B cell (primary cell): ENCODE results near the gene UBL4A. TPM values are rescaled to one million over a fixed set of nuclear protein-coding genes. Genes with fewer than 3 reads are reported as not detected.

Experiments
- ATAC-seq: fragments of 200-7000 bp; cut with Tn5 transposase; one replicate; pipeline ENCODE4 v1.10.0; 2021; ENCODE audit warnings: low read depth, mild to moderate bottlenecking, moderate number of reproducible peaks, moderate library complexity
- CTCF ChIA-PET: fragments of 350-600 bp; sonication (Branson Sonifier 250); formaldehyde crosslinking; loops from one replicate; lab custom pipeline; 2021; ENCODE audit warnings: antibody characterized with exemption, inconsistent platforms; lab: Charles Lee
- POLR2A ChIA-PET: fragments of 350-600 bp; sonication (Branson Sonifier 250); formaldehyde crosslinking; loops from one replicate; lab custom pipeline; 2021; ENCODE audit warnings: antibody characterized with exemption; lab: Charles Lee
- DNase-seq: peaks from one replicate; pipeline ENCODE4 v3.0.0; 2013
- H2AFZ ChIP-seq: 2 replicates; pipeline ENCODE4 v1.6.1; 2012; ENCODE audit warnings: mild to moderate bottlenecking, low read depth, low read length; ENCODE audit not compliant: insufficient read depth, poor library complexity, severe bottlenecking
- H3K27ac ChIP-seq, 2 donors: 1 replicate in 1 of 2; 2 replicates in 1 of 2; pipeline ENCODE4 v1.5.1; 2012 to 2013; ENCODE audit warnings: low read length in 2 of 2, mild to moderate bottlenecking in 2 of 2, moderate library complexity in 1 of 2
- H3K27me3 ChIP-seq, 4 experiments: fragments of 200-600 bp in 1 of 4; sonication (generic) in 1 of 4; replicated peaks in 1 of 4; 1 replicate in 2 of 4; 2 replicates in 2 of 4; pipeline versions ENCODE4 v1.6.1 to v1.7.0; 2013 to 2016; ENCODE audit warnings: low read length in 3 of 4, mild to moderate bottlenecking in 2 of 4, mixed read lengths in 1 of 4, moderate library complexity in 1 of 4; ENCODE audit not compliant: insufficient read depth in 4 of 4, control insufficient read depth in 3 of 4; ENCODE audit errors: control extremely low read depth in 1 of 4
- H3K36me3 ChIP-seq, 2 experiments: replicated peaks in 1 of 2; 1 replicate in 1 of 2; 2 replicates in 1 of 2; pipeline versions ENCODE4 v1.6.1 to v1.7.1; 2013; ENCODE audit warnings: low read length in 1 of 2; ENCODE audit not compliant: insufficient read depth in 2 of 2, control insufficient read depth in 1 of 2; ENCODE audit errors: control extremely low read depth in 1 of 2, extremely low read depth in 1 of 2
- H3K4me1 ChIP-seq, 2 donors: fragments of 200-600 bp in 1 of 2; sonication (generic) in 1 of 2; 1 replicate in 1 of 2; 2 replicates in 1 of 2; pipeline versions ENCODE4 v1.5.1 to v1.6.1; 2013 to 2017; ENCODE audit warnings: low read length in 2 of 2; ENCODE audit not compliant: control insufficient read depth in 2 of 2, insufficient read depth in 2 of 2
- H3K4me2 ChIP-seq: replicated peaks from 2 replicates; pipeline ENCODE3; 2012; ENCODE audit warnings: mild to moderate bottlenecking, low read depth, low read length; ENCODE audit not compliant: poor library complexity, severe bottlenecking
- H3K4me3 ChIP-seq, 5 experiments: fragments of 200-600 bp in 1 of 5; sonication (generic) in 1 of 5; 1 replicate in 3 of 5; 2 replicates in 2 of 5; pipeline versions ENCODE4 v1.5.1 to v1.7.0; 2011 to 2016; ENCODE audit warnings: low read length in 4 of 5, mild to moderate bottlenecking in 4 of 5, low read depth in 2 of 5, control low read depth in 1 of 5, moderate library complexity in 1 of 5; ENCODE audit not compliant: insufficient read depth in 1 of 5; ENCODE audit errors: control extremely low read depth in 1 of 5, extremely low read depth in 1 of 5
- H3K79me2 ChIP-seq: fragments of 200-600 bp; sonication (generic); one replicate; pipeline ENCODE4 v1.6.0; 2016; ENCODE audit warnings: low read length; ENCODE audit not compliant: control insufficient read depth, insufficient read depth
- H3K9ac ChIP-seq: fragments of 200-600 bp; sonication (generic); 2 replicates; pipeline ENCODE4 v1.6.1; 2017; ENCODE audit warnings: mild to moderate bottlenecking, low read length, moderate library complexity
- H3K9me3 ChIP-seq, 3 donors: one replicate each; pipeline versions ENCODE4 v1.6.1 to v1.7.1; 2013; ENCODE audit warnings: low read length in 2 of 3; ENCODE audit not compliant: control insufficient read depth in 2 of 3, insufficient read depth in 1 of 3; ENCODE audit errors: control extremely low read depth in 1 of 3
- H4K20me1 ChIP-seq: 2 replicates; pipeline ENCODE4 v1.6.0; 2012; ENCODE audit warnings: mild to moderate bottlenecking, low read length; ENCODE audit not compliant: insufficient read depth, control insufficient read depth, poor library complexity, severe bottlenecking
- H3K27ac Mint-ChIP-seq: one replicate; pipeline ENCODE4 v1.8.0; 2021; ENCODE audit warnings: mixed read lengths
- H3K27me3 Mint-ChIP-seq: one replicate; pipeline ENCODE4 v1.8.0; 2021; ENCODE audit warnings: mixed read lengths
- H3K4me1 Mint-ChIP-seq: one replicate; pipeline ENCODE4 v1.8.0; 2021; ENCODE audit warnings: mixed read lengths
- H3K4me3 Mint-ChIP-seq: one replicate; pipeline ENCODE4 v1.8.0; 2021; ENCODE audit warnings: mixed read lengths
- H3K9me3 Mint-ChIP-seq: one replicate; pipeline ENCODE4 v1.8.0; 2022; ENCODE audit warnings: mixed read lengths; ENCODE audit not compliant: insufficient read depth
- CTCF ChIP-seq: fragments of 200-600 bp; IDR thresholded peaks from one replicate; pipeline ENCODE4 v1.8.0; 2022; ENCODE audit warnings: antibody characterized with exemption, mild to moderate bottlenecking
- EZH2 ChIP-seq: IDR thresholded peaks from 2 replicates; pipeline ENCODE4 v1.6.1; 2012; ENCODE audit warnings: borderline replicate concordance, low read depth, mild to moderate bottlenecking, moderate library complexity, low read length; ENCODE audit not compliant: insufficient read depth, poor library complexity, severe bottlenecking
- WGBS: methylation state at CpG from one replicate; pipeline ENCODE4 v1.1.5; 2013; ENCODE audit warnings: missing lambda C conversion rate; ENCODE audit not compliant: insufficient coverage; 5-methylcytosine and 5-hydroxymethylcytosine counted together
- intact Hi-C: fragments of 100-400 bp; cut with micrococcal nuclease; formaldehyde crosslinking; loops from one replicate; pipeline ENCODE4 v1.10.0; 2022
- polyA plus RNA-seq: library from polyadenylated mRNA; depleted of rRNA; stranded (reverse); fragments of >200 nt; gene quantifications from 2 replicates; pipeline ENCODE4 v1.2.3, GENCODE V29; 2012
- total RNA-seq, 2 donors: library from RNA; stranded (reverse); fragments of 120-200 nt in 1 of 2; gene quantifications; 1 replicate in 1 of 2; 2 replicates in 1 of 2; pipeline versions ENCODE4 v1.2.3 to v1.2.4, GENCODE V29; 2013 to 2022

UBL4A gene
- total and polyA plus RNA-seq, 2 donors (not counting 1 experiment from before 2014, with no cell fraction given), result 13.1 to 23.3 TPM

DNA sequence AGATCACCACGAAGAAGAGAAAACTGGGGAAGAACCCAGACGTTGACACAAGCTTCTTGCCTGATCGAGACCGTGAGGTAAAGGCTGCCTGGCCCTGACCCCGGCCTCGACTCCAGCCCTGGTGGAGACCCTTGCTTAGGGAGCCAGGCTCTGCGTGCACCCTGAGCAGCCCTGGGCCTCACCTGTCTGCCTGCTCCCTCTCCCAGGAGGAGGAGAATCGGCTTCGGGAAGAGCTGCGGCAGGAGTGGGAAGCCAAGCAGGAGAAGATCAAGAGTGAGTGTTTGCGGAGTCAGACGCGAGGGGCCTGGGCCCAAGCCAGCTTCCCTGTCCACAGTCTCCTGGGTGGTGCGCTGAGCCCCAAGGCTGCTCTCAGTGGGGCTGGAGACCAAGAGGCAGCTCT, 37.9 kb downstream of the UBL4A start:
- Mint-ChIP-seq H3K27me3 (no peaks in the 10 kb centered on the region), H3K27ac (no peak overlapping the region), H3K9me3 (no peaks in the 10 kb centered on the region), H3K4me3 (no peak overlapping the region), H3K4me1 (peaks cover 1% of the 10 kb centered on the region)
- ATAC-seq, result no peak
- no peak overlapping the region for H3K4me3 ChIP-seq
- no peak for DNase-seq
- intact Hi-C loops, result no loop called here
- ChIA-PET POLR2A (no interaction called here), CTCF (interaction anchor here (0.8 kb wide), 1 partner anchor 50 kb away, joined by 4 read pairs; the partner anchor contains the start of gene RPL10)
- 95% methylated on average over 8 of the region's 14 CpGs for WGBS
- peaks cover 10% of the 10 kb centered on the region for H3K79me2 ChIP-seq
- peaks cover 0 to 7% of the 10 kb centered on the region in 2 experiments for H3K36me3 ChIP-seq
- no peak overlapping the region for H2AFZ ChIP-seq
- peaks cover 8 to 15% of the 10 kb centered on the region in 2 donors for H3K4me1 ChIP-seq
- no peaks in the 10 kb centered on the region for H3K9me3 ChIP-seq
- H3K9ac ChIP-seq, result no peak overlapping the region
- H4K20me1 ChIP-seq, result no peaks in the 10 kb centered on the region
- H3K4me2 ChIP-seq, result no peak overlapping the region
- no peak for TF ChIP-seq EZH2
- no peak for TF ChIP-seq CTCF
- no peak overlapping the region for H3K27ac ChIP-seq
- no peaks in the 10 kb centered on the region for H3K27me3 ChIP-seq

DNA sequence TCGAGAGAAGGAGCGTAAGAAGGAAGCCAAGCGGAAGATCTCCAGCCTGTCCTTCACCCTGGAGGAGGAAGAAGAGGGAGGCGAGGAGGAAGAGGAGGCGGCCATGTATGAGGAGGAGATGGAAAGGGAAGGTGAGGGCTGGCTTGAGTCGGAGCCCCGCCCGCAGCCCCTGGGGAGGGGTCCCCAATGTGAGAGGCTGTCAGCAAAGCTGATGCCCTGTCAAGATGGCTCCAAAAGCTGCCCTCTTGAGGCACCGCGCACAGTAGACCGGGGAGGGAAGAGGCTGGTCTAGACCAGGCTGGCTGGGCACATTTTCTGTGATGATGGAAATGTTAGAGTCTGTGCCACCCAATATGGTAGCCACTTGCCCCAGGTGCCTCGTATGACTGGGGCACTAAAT, 40.0 kb downstream of the UBL4A start:
- Mint-ChIP-seq H3K9me3 (no peaks in the 10 kb centered on the region), H3K27ac (no peak overlapping the region), H3K4me1 (peaks cover 5% of the 10 kb centered on the region), H3K4me3 (no peak overlapping the region), H3K27me3 (no peaks in the 10 kb centered on the region)
- DNase-seq, result no peak
- H3K36me3 ChIP-seq, result peaks cover 0 to 7% of the 10 kb centered on the region in 2 experiments
- ChIA-PET POLR2A (no interaction called here), CTCF (no interaction called here)
- no peak overlapping the region for H3K9ac ChIP-seq
- no peak overlapping the region for H2AFZ ChIP-seq
- TF ChIP-seq CTCF (no peak), EZH2 (no peak)
- peaks cover 10 to 18% of the 10 kb centered on the region in 2 donors for H3K4me1 ChIP-seq
- ATAC-seq, result no peak
- intact Hi-C loops, result no loop called here
- H3K4me2 ChIP-seq, result no peak overlapping the region
- H3K4me3 ChIP-seq, result no peak overlapping the region
- no peaks in the 10 kb centered on the region for H3K9me3 ChIP-seq
- H3K79me2 ChIP-seq, result peaks cover 10% of the 10 kb centered on the region
- 94% methylated on average over 3 of the region's 12 CpGs for WGBS
- no peak overlapping the region for H3K27ac ChIP-seq
- no peaks in the 10 kb centered on the region for H3K27me3 ChIP-seq
- H4K20me1 ChIP-seq, result no peaks in the 10 kb centered on the region
